MM.1S (cell line): Measurements from ENCODE around the gene RTL5.
"Not testable (repeated sequence)": the region's sequence is repeated elsewhere in the genome, so short reads cannot be mapped to it uniquely, and the experiment has no call there.

ENCODE experiments used
- DNase-seq: peaks from one replicate; pipeline ENCODE4 v3.0.0-alpha.2; 2015
- H2AFZ ChIP-seq: fragments of 300-600 bp; sonication (generic); 2 replicates; pipeline ENCODE4 v1.6.0; 2016; ENCODE audit warnings: antibody characterized with exemption, low read length
- H3F3A ChIP-seq: fragments of 300-600 bp; sonication (generic); 2 replicates; pipeline ENCODE4 v1.6.1; 2016; ENCODE audit warnings: mild to moderate bottlenecking, antibody characterized with exemption, low read length, moderate library complexity, mixed read lengths; ENCODE audit not compliant: insufficient read depth
- H3K27ac ChIP-seq: fragments of 300-600 bp; sonication (generic); 2 replicates; pipeline ENCODE4 v1.5.1; 2016; ENCODE audit warnings: mild to moderate bottlenecking, low read length
- H3K27me3 ChIP-seq: fragments of 300-600 bp; sonication (generic); replicated peaks from 2 replicates; pipeline ENCODE4 v1.6.0; 2016; ENCODE audit warnings: low read length; ENCODE audit not compliant: insufficient read depth
- H3K36me3 ChIP-seq: fragments of 300-600 bp; sonication (generic); replicated peaks from 2 replicates; pipeline ENCODE4 v1.6.1; 2016; ENCODE audit warnings: mild to moderate bottlenecking, low read length, mixed read lengths; ENCODE audit not compliant: insufficient read depth
- H3K4me1 ChIP-seq: fragments of 300-600 bp; sonication (generic); 2 replicates; pipeline ENCODE4 v1.6.1; 2016; ENCODE audit warnings: low read length, mixed read lengths
- H3K4me2 ChIP-seq: fragments of 300-600 bp; sonication (generic); 2 replicates; pipeline ENCODE4 v1.6.0; 2016; ENCODE audit warnings: low read depth, low read length
- H3K4me3 ChIP-seq: fragments of 300-600 bp; sonication (generic); 2 replicates; pipeline ENCODE4 v1.5.1; 2016; ENCODE audit warnings: low read length, mixed read lengths
- H3K79me2 ChIP-seq: fragments of 300-600 bp; sonication (generic); 2 replicates; pipeline ENCODE4 v1.6.1; 2016; ENCODE audit warnings: mixed run types, low read length, mixed read lengths
- H3K9ac ChIP-seq: fragments of 300-600 bp; sonication (generic); 2 replicates; pipeline ENCODE4 v1.6.1; 2016; ENCODE audit warnings: low read length, mixed read lengths
- H3K9me2 ChIP-seq: fragments of 300-600 bp; sonication (generic); replicated peaks from 2 replicates; pipeline ENCODE4 v1.6.1; 2016; ENCODE audit warnings: mild to moderate bottlenecking, low read length, mixed read lengths; ENCODE audit not compliant: insufficient read depth
- H3K9me3 ChIP-seq: fragments of 300-600 bp; sonication (generic); replicated peaks from 2 replicates; pipeline ENCODE4 v1.6.1; 2016; ENCODE audit warnings: mild to moderate bottlenecking, low read length, mixed read lengths; ENCODE audit not compliant: insufficient read depth
- H4K20me1 ChIP-seq: fragments of 300-600 bp; sonication (generic); 2 replicates; pipeline ENCODE4 v1.6.1; 2016; ENCODE audit warnings: mild to moderate bottlenecking, low read length, moderate library complexity, mixed read lengths; ENCODE audit not compliant: insufficient read depth
- CTCF ChIP-seq: fragments of 300-600 bp; sonication (generic); IDR thresholded peaks from 2 replicates; pipeline ENCODE4 v1.5.1; 2016; ENCODE audit warnings: antibody characterized with exemption, low read length, mixed read lengths
- EZH2 ChIP-seq: fragments of 300-600 bp; sonication (generic); optimal IDR thresholded peaks from 2 replicates; pipeline ENCODE3; 2017; ENCODE audit warnings: low read depth, mild to moderate bottlenecking, antibody characterized with exemption, low read length, mixed read lengths
- EZH2phosphoT487 ChIP-seq: fragments of 300-600 bp; sonication (generic); IDR thresholded peaks from 2 replicates; pipeline ENCODE4 v1.6.1; 2018; ENCODE audit warnings: antibody characterized with exemption, low read length

RTL5 gene

GRCh38 chrX:72131317-72132294 lies at the start of gene RTL5:
RTL5 (minus strand) TSS chrX:72131915.
- no peaks in the 10 kb centered on the region for H3K4me1 ChIP-seq
- no peaks in the 10 kb centered on the region for H3K9me2 ChIP-seq
- H3K9me3 ChIP-seq, result no peaks in the 10 kb centered on the region
- H2AFZ ChIP-seq, result peak within 1 kb of the TSS; percentile 43; the same call in 1 of the 2 replicates
- H4K20me1 ChIP-seq, result no peaks in the 10 kb centered on the region
- H3K36me3 ChIP-seq, result no peaks in the 10 kb centered on the region
- no peaks in the 10 kb centered on the region for H3K27me3 ChIP-seq
- H3K9ac ChIP-seq, result peak within 1 kb of the TSS; percentile 14; the same call in 1 of the 2 replicates
- H3F3A ChIP-seq, result no peaks in the 10 kb centered on the region
- peak within 1 kb of the TSS; percentile 66 for H3K4me2 ChIP-seq
- DNase-seq, result peak; percentile 82
- peak within 1 kb of the TSS; percentile 56 for H3K4me3 ChIP-seq
- peak within 1 kb of the TSS; percentile 1; the same call in 1 of the 2 replicates for H3K27ac ChIP-seq
- no peak for TF ChIP-seq CTCF
- no peak for TF ChIP-seq EZH2
- no peak for TF ChIP-seq EZH2phosphoT487
- H3K79me2 ChIP-seq, result no peaks in the 10 kb centered on the region

GRCh38 chrX:72180539-72180938 lies 48.8 kb upstream of the RTL5 start:
- Histone ChIP-seq H3K27me3 (no peaks in the 10 kb centered on the region), H2AFZ (peak overlapping the region; percentile 67), H3K9me3 (no peaks in the 10 kb centered on the region), H3K27ac (peak overlapping the region; percentile 88; the same call in 1 of the 2 replicates), H3K4me3 (peak overlapping the region; percentile 76; the same call in 1 of the 2 replicates), H3K4me1 (peaks cover 5% of the 10 kb centered on the region; the same call in 1 of the 2 replicates), H3K36me3 (no peaks in the 10 kb centered on the region), H3K79me2 (peaks cover 25% of the 10 kb centered on the region), H3K9me2 (no peaks in the 10 kb centered on the region), H3F3A (no peaks in the 10 kb centered on the region), H3K4me2 (peak overlapping the region; percentile 76), H3K9ac (peak overlapping the region; percentile 57; the same call in 1 of the 2 replicates), H4K20me1 (no peaks in the 10 kb centered on the region)
- DNase-seq, result no peak
- TF ChIP-seq EZH2phosphoT487 (no peak), EZH2 (no peak), CTCF (no peak)

GRCh38 chrX:72176981-72177380 lies 45.3 kb upstream of the RTL5 start:
- Histone ChIP-seq H3K4me3 (no peak overlapping the region), H3K4me2 (no peak overlapping the region), H3K4me1 (no peaks in the 10 kb centered on the region), H3K79me2 (peaks cover 4% of the 10 kb centered on the region), H3K9ac (no peak overlapping the region), H2AFZ (no peak overlapping the region), H3K27ac (no peak overlapping the region), H3K9me3 (no peaks in the 10 kb centered on the region), H3K36me3 (no peaks in the 10 kb centered on the region), H4K20me1 (no peaks in the 10 kb centered on the region), H3K9me2 (no peaks in the 10 kb centered on the region), H3K27me3 (no peaks in the 10 kb centered on the region), H3F3A (no peaks in the 10 kb centered on the region)
- no peak for DNase-seq
- TF ChIP-seq EZH2phosphoT487 (no peak), CTCF (no peak), EZH2 (no peak)

GRCh38 chrX:72176289-72176688 lies 44.6 kb upstream of the RTL5 start:
- H2AFZ ChIP-seq, H3K9me3 ChIP-seq, H3K9me2 ChIP-seq, H4K20me1 ChIP-seq, H3K36me3 ChIP-seq, DNase-seq, H3K4me2 ChIP-seq, H3F3A ChIP-seq, H3K9ac ChIP-seq, H3K4me1 ChIP-seq, H3K4me3 ChIP-seq, H3K79me2 ChIP-seq, H3K27me3 ChIP-seq, H3K27ac ChIP-seq: not testable (repeated sequence)
